GM12878 (cell line): ENCODE measurements around the gene BRD9. TPM values are rescaled to one million over a fixed set of nuclear protein-coding genes. Genes with fewer than 3 reads are reported as not detected.

ENCODE experiments used
- ATAC-seq: fragments of 200-7000 bp; cut with Tn5 transposase; 3 replicates; pipeline ENCODE4 v1.9.1; 2020; ENCODE audit warnings: mild to moderate bottlenecking, moderate library complexity
- BruUV-seq: library from RNA; stranded (reverse); fragments of 400-500 nt; replicated peaks from 2 replicates; lab custom pipeline; 2021; lab: Mats Ljungman, UMichigan
- CTCF ChIA-PET: fragments of 300-600 bp; sonication (Branson Sonifier 250); formaldehyde crosslinking; extraction: SDS; loops from one replicate; lab custom pipeline; 2021; ENCODE audit warnings: inconsistent platforms; lab: Yijun Ruan, JAX
- POLR2A ChIA-PET: fragments of 350-600 bp; formaldehyde crosslinking; extraction: SDS; loops from one replicate; lab custom pipeline; 2021; ENCODE audit warnings: inconsistent platforms; lab: Charles Lee
- RAD21 ChIA-PET: fragments of 300-600 bp; sonication (Branson Sonifier 250); formaldehyde crosslinking; loops from one replicate; lab custom pipeline; 2023; ENCODE audit warnings: antibody characterized with exemption; ENCODE audit not compliant: unreplicated experiment; lab: Charles Lee
- SMC1A ChIA-PET: fragments of 300-600 bp; sonication (Branson Sonifier 250); formaldehyde crosslinking; loops from one replicate; lab custom pipeline; 2023; ENCODE audit not compliant: unreplicated experiment, uncharacterized antibody; lab: Charles Lee
- DNase-seq: peaks from one replicate; pipeline ENCODE4 v3.0.0-alpha.2; 2011; ENCODE audit warnings: low read depth, low spot score
- FAIRE-seq: peaks from 3 replicates; lab custom pipeline; 2011; peaks lifted over from hg19 to GRCh38; lab: Jason Lieb, UNC
- H2AFZ ChIP-seq: 2 replicates; pipeline ENCODE4 v1.6.0; 2011; ENCODE audit warnings: low read depth, low read length, control low read depth; ENCODE audit not compliant: control insufficient read depth
- H3K27ac ChIP-seq: 2 replicates; pipeline ENCODE4 v1.5.1; 2011; ENCODE audit warnings: control low read depth; ENCODE audit not compliant: control insufficient read depth, insufficient read depth
- H3K27me3 ChIP-seq, 2 experiments: replicated peaks in 1 of 2; 2 replicates each; pipeline versions ENCODE4 v1.6.0 to v1.6.1; 2011; ENCODE audit warnings: low read length in 1 of 2; ENCODE audit not compliant: control insufficient read depth in 2 of 2, insufficient read depth in 2 of 2
- H3K36me3 ChIP-seq, 2 experiments: 2 replicates each; pipeline ENCODE4 v1.5.1; 2011; ENCODE audit warnings: low read length in 1 of 2; ENCODE audit not compliant: control insufficient read depth in 2 of 2, insufficient read depth in 2 of 2
- H3K4me1 ChIP-seq: 2 replicates; pipeline ENCODE4 v1.6.1; 2011; ENCODE audit warnings: mild to moderate bottlenecking, low read length, moderate library complexity, mixed read lengths; ENCODE audit not compliant: control insufficient read depth, insufficient read depth
- H3K4me2 ChIP-seq: 2 replicates; pipeline ENCODE4 v1.6.0; 2011; ENCODE audit warnings: control low read depth; ENCODE audit not compliant: control insufficient read depth, insufficient read depth
- H3K4me3 ChIP-seq: fragments of 200-600 bp; sonication (generic); 2 replicates; pipeline ENCODE4 v1.5.1; 2016
- H3K79me2 ChIP-seq: 2 replicates; pipeline ENCODE4 v1.6.0; 2011; ENCODE audit warnings: low read length; ENCODE audit not compliant: control insufficient read depth, insufficient read depth
- H3K9ac ChIP-seq: 2 replicates; pipeline ENCODE4 v1.8.0; 2011; ENCODE audit warnings: low read length, control low read depth, mixed read lengths; ENCODE audit not compliant: control insufficient read depth, insufficient read depth
- H3K9me3 ChIP-seq: replicated peaks from 3 replicates; pipeline ENCODE4 v1.5.1; 2011; ENCODE audit warnings: mild to moderate bottlenecking, low read length; ENCODE audit not compliant: control insufficient read depth, insufficient read depth
- H4K20me1 ChIP-seq: 2 replicates; pipeline ENCODE4 v1.6.0; 2011; ENCODE audit not compliant: control insufficient read depth, insufficient read depth
- ATF7 ChIP-seq: fragments of 450-650 bp; IDR thresholded peaks from 2 replicates; pipeline ENCODE4 v1.6.1; 2016; ENCODE audit warnings: low read depth, mild to moderate bottlenecking
- BCL3 ChIP-seq: IDR thresholded peaks from 2 replicates; pipeline ENCODE4 v1.6.1; 2011; ENCODE audit warnings: borderline replicate concordance, low read depth, mild to moderate bottlenecking, moderate library complexity, low read length; ENCODE audit not compliant: insufficient read depth, poor library complexity, severe bottlenecking
- BHLHE40 ChIP-seq, 2 experiments: fragments of 450-650 bp in 1 of 2; IDR thresholded peaks; 2 replicates each; pipeline ENCODE4 v1.6.1; 2011 to 2017; ENCODE audit warnings: low read depth in 2 of 2, borderline replicate concordance in 1 of 2, improper control_type of control experiment in 1 of 2, low read length in 1 of 2, mild to moderate bottlenecking in 1 of 2
- CBX3 ChIP-seq: fragments of 200-600 bp; sonication (generic); IDR thresholded peaks from 2 replicates; pipeline ENCODE4 v1.6.1; 2016; ENCODE audit warnings: low read depth, borderline replicate concordance
- GATAD2B ChIP-seq: fragments of 450-650 bp; conservative IDR thresholded peaks from 2 replicates; pipeline ENCODE4 v1.6.1; 2017; ENCODE audit warnings: low read depth, mild to moderate bottlenecking, moderate library complexity
- IKZF1 ChIP-seq: fragments of 450-650 bp; conservative IDR thresholded peaks from 2 replicates; pipeline ENCODE4 v1.6.1; 2017; ENCODE audit warnings: antibody characterized with exemption, mild to moderate bottlenecking
- KLF5 ChIP-seq: fragments of 450-650 bp; IDR thresholded peaks from 2 replicates; pipeline ENCODE4 v1.6.1; 2014; ENCODE audit warnings: mild to moderate bottlenecking; ENCODE audit not compliant: partially characterized antibody
- NBN ChIP-seq: fragments of 450-650 bp; IDR thresholded peaks from 2 replicates; pipeline ENCODE4 v1.6.1; 2016
- NFIC ChIP-seq: IDR thresholded peaks from 2 replicates; pipeline ENCODE4 v1.6.1; 2012; ENCODE audit warnings: low read depth, mild to moderate bottlenecking, inconsistent platforms, low read length, moderate library complexity
- NFYB ChIP-seq: IDR thresholded peaks from 2 replicates; pipeline ENCODE4 v1.6.1; 2011; ENCODE audit warnings: low read depth, mild to moderate bottlenecking, low read length, improper control_type of control experiment, moderate library complexity; ENCODE audit not compliant: insufficient read depth
- PKNOX1 ChIP-seq: fragments of 450-650 bp; IDR thresholded peaks from 2 replicates; pipeline ENCODE4 v1.6.1; 2016; ENCODE audit warnings: mild to moderate bottlenecking
- RB1 ChIP-seq: fragments of 450-650 bp; formaldehyde crosslinking; IDR thresholded peaks from 2 replicates; pipeline ENCODE4 v1.6.1; 2017; ENCODE audit warnings: mild to moderate bottlenecking, borderline replicate concordance
- RELB ChIP-seq: fragments of 450-650 bp; IDR thresholded peaks from 2 replicates; pipeline ENCODE4 v1.6.1; 2017; ENCODE audit warnings: low read depth, mild to moderate bottlenecking, moderate library complexity
- SUPT20H ChIP-seq: IDR thresholded peaks from 2 replicates; pipeline ENCODE4 v1.6.1; 2011; ENCODE audit warnings: low read depth, mild to moderate bottlenecking, low read length, moderate library complexity, borderline replicate concordance; ENCODE audit not compliant: control insufficient read depth
- SUZ12 ChIP-seq: fragments of 200-600 bp; sonication (generic); IDR thresholded peaks from one replicate; pipeline ENCODE4 v1.6.1; 2018; ENCODE audit warnings: antibody characterized with exemption, mild to moderate bottlenecking; ENCODE audit not compliant: unreplicated experiment
- USF2 ChIP-seq: IDR thresholded peaks from 2 replicates; pipeline ENCODE4 v1.6.1; 2011; ENCODE audit warnings: low read depth, low read length, improper control_type of control experiment, borderline replicate concordance
- ZSCAN29 ChIP-seq: fragments of 450-650 bp; IDR thresholded peaks from 2 replicates; pipeline ENCODE4 v1.6.1; 2017; ENCODE audit warnings: mild to moderate bottlenecking, moderate library complexity
- WGBS: methylation state at CpG from one replicate; pipeline ENCODE4 v1.1.6; 2016; ENCODE audit warnings: low lambda C conversion rate; ENCODE audit not compliant: insufficient replicate concordance, insufficient coverage; ENCODE audit errors: missing lambda C conversion rate; 5-methylcytosine and 5-hydroxymethylcytosine counted together
- in situ Hi-C: fragments of 300-500 bp; cut with MboI; formaldehyde crosslinking; loops from 9 replicates; pipeline ENCODE4 v1.14.3; 2018; ENCODE audit warnings: mixed read lengths
- intact Hi-C: fragments of 100-400 bp; cut with micrococcal nuclease; formaldehyde crosslinking; loops from one replicate; pipeline ENCODE4 v1.14.2; 2022; ENCODE audit not compliant: unreplicated experiment
- polyA plus RNA-seq, 11 experiments: library from polyadenylated mRNA; depleted of rRNA in 4 of 11; unstranded in 6 of 11; stranded (reverse) in 5 of 11; fragments of >200 nt; fragmentation: Nextera tagmentation in 4 of 11; fragmentation: Illumina TruSeq in 1 of 11; extraction: Ambion mirVana in 4 of 11; extraction: Trizol in 1 of 11; gene quantifications; 1 replicate in 1 of 11; 2 replicates in 10 of 11; pipeline versions ENCODE4 v1.2.1 to v1.2.3, GENCODE V29; 2011 to 2016; ENCODE audit warnings: inconsistent platforms in 2 of 11, missing spikeins in 2 of 11, low read depth in 1 of 11
- total RNA-seq, 4 experiments: library from RNA; depleted of rRNA in 3 of 4; stranded (reverse); fragments of >200 nt in 3 of 4; fragmentation: Illumina TruSeq in 1 of 4; extraction: Trizol in 1 of 4; gene quantifications; 2 replicates each; pipeline versions ENCODE4 v1.2.1 to v1.2.3, GENCODE V29; 2013 to 2021

BRD9 gene
- total and polyA plus RNA-seq, 10 of the 15 experiments (the other 5 are each of a cell fraction or from before 2014, with no cell fraction given): 2.0 to 48.6 (median 32.4) TPM

GRCh38 chr5:871596-872298 lies 20.9 kb downstream of the BRD9 start:
- 0 out of 2 replicates have a peak, but pooled peaks cover 3% of the 10 kb centered on the region for H4K20me1 ChIP-seq
- ATAC-seq: no peak
- FAIRE-seq: no peak
- in situ Hi-C loops: no loop called here
- H3K27ac ChIP-seq: no peak overlapping the region
- no peaks in the 10 kb centered on the region for H3K9me3 ChIP-seq
- H2AFZ ChIP-seq: no peak overlapping the region
- SMC1A ChIA-PET: no interaction called here
- POLR2A ChIA-PET: no interaction called here
- BruUV-seq: no TSS peak
- H3K4me1 ChIP-seq: no peaks in the 10 kb centered on the region
- H3K9ac ChIP-seq: no peak overlapping the region
- no peak for DNase-seq
- H3K79me2 ChIP-seq: no peaks in the 10 kb centered on the region
- RAD21 ChIA-PET: no interaction called here
- no peak overlapping the region for H3K4me2 ChIP-seq
- intact Hi-C loops: no loop called here
- H3K36me3 ChIP-seq: peaks cover 33 to 41% of the 10 kb centered on the region in 2 experiments
- 91% methylated on average over 29 of the region's 29 CpGs for WGBS
- no peak overlapping the region for H3K4me3 ChIP-seq
- H3K27me3 ChIP-seq: no peaks in the 10 kb centered on the region
- CTCF ChIA-PET: interaction anchor here (1.2 kb wide), 1 partner anchor 555 kb away, joined by 3 read pairs; no protein-coding TSS in a partner anchor
- TF ChIP-seq SUPT20H (no peak), CBX3 (no peak), USF2 (no peak), RELB (no peak), NFIC (no peak), NBN (no peak), ATF7 (no peak), NFYB (no peak), BHLHE40 (IDR thresholded peaks at IDR 0.05; ENCODE audit: borderline replicate concordance in 1 of 2, low read depth in 2 of 2, low read length in 1 of 2) (no peak), PKNOX1 (no peak), ZSCAN29 (no peak), KLF5 (no peak), BCL3 (no peak), IKZF1 (no peak), SUZ12 (no peak), GATAD2B (no peak), RB1 (no peak)
